HuH-7 (cell line): ENCODE results near the gene TRPM3.
"Not testable (repeated sequence)": the region's sequence is repeated elsewhere in the genome, so short reads cannot be mapped to it uniquely, and the experiment has no call there.

Experiments
- DNase-seq: peaks from one replicate; pipeline ENCODE4 v3.0.0; 2011; ENCODE audit warnings: low spot score

The TRPM3 gene

DNA sequence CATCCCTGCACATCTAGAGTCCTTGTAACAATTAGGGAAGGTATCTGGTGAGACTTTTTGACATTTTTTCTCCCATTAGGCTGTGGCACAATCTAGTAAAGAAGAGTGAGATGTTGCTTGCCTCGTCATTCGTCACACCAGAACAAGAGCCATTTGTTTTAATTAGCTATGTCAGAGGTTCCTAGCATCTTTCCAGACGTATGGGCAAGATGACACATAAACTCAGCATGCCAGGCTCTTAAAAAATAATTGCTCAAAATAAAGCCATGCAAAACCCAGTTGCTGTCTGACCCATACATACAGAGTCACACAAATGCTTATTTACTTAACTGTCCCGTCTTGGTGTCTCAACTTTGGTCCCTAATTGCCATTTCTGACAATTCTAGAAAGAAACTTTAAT, 125.9 kb downstream of the TRPM3 start:
- no peak for DNase-seq

GRCh38 chr9:70994582-70994981, 126.8 kb downstream of the TRPM3 start:
- DNase-seq: no peak

GRCh38 chr9:70988551-70988950, 132.9 kb downstream of the TRPM3 start:
- DNase-seq: no peak

- DNase-seq: no peak
Observed at GRCh38 chr9:70987986-70988385, 133.4 kb downstream of the TRPM3 start.

DNA sequence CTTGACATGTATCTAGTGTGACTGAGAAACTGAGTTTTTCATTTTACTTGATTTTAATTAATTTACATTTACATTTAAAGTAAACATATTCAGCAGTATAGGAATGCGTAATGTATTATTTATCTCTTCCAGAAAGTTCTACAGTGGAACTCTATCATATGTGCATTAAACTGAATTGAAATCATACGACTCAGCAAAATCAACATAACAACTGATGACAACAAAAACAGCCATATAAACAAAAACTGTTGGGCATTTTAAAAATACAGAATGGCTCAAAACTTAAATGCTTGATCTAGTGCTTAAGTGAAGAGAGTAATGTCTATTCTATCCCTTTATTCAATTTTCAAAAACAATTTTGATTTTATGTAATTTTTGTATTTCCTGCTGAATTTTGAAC, 134.4 kb downstream of the TRPM3 start:
- no peak for DNase-seq

DNA sequence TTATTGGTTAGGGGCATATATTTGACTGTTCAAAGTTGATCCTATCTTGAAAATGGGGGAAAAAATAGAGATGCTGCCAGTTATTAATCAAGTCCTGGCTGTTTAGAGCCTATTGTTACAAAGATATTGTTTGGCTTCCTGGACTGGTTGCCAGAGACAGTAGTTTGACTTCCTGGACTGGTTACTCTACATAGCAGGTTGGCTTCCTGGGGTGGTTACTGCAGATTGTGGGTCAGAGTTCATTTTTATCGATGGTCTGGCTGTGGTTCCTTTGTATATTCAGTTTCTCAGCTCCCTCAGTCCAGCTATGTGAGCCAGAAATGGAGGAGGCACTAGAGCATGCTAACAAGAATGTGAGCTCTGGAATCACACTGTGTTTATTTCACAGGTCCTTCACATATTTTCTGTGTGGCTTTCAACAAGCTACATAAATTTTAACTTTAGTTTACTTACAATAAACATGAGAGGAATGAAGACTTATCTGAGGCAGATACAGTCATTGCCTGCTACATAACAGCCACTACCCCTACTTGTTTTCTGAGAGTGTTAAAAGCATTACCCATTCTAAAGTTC, 137.6 kb downstream of the TRPM3 start:
- no peak for DNase-seq

GRCh38 chr9:70981312-70981711, 140.1 kb downstream of the TRPM3 start:
- no peak for DNase-seq

- no peak for DNase-seq
Observed at GRCh38 chr9:70979966-70980365, 141.5 kb downstream of the TRPM3 start.

DNA sequence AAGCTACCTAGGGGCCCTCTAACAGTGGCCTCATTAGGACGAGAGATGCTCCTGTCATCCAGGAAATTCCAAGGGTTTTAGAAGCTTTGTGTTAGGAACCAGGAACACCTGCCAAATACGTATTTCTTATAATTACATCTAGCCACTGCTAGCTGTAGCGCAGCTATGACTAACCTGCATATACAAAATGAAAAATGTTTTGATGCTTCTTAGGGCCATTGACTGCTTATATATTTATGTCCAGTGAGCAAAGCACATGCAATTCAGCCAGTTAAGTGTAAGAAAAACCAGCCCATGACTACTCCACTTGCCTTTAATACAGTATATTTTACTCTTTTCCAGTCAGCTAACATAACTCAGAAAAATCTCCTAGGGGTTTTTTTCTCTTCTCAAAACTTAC, 143.3 kb downstream of the TRPM3 start:
- no peak for DNase-seq

DNA sequence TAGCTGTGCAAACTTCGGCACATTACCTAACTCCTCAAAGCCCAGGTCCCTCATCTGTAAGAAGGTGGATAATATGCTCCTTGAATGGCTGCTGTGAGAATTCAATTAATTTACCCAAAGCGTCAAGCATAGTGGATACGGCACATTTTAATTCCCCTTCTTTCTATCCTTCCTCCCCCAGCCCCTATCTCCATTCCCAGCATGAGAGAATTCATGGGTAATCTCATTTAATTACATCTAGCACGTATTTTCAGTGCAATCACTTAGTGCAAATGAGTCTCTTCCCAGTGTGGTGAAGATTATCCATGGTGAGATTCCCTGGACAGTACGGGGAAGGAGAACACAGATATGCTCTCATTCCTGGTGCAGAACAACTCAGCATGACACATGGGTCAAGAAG, 145.6 kb downstream of the TRPM3 start:
- no peak for DNase-seq

GRCh38 chr9:70971723-70972122, 149.7 kb downstream of the TRPM3 start:
- DNase-seq: no peak

- DNase-seq: not testable (repeated sequence)
Observed at GRCh38 chr9:70966380-70966779, 155.0 kb downstream of the TRPM3 start.

DNA sequence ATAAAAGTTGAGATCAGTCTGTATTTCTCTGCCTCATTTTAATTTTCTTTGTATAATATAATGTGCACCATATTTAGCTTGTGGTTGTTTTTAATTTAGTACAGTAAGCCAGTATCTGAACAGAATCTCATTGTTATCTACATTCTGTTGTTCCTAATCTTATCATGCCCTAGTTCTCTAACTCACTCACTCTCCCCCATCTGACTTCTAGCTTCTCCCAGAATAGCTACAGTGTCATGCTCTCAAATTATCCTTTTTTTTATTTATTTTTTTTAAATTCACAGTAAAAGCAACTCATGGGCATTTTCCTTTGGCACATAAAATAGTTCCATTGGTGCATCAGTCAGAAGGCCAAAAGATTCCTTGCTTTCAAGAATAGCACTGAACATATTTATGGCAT, 156.6 kb downstream of the TRPM3 start:
- no peak for DNase-seq

GRCh38 chr9:70963554-70963953, 157.9 kb downstream of the TRPM3 start:
- no peak for DNase-seq

GRCh38 chr9:70962761-70963440, 158.5 kb downstream of the TRPM3 start:
- DNase-seq: no peak

- DNase-seq: no peak
Observed at GRCh38 chr9:70959366-70959765, 162.1 kb downstream of the TRPM3 start.

DNA sequence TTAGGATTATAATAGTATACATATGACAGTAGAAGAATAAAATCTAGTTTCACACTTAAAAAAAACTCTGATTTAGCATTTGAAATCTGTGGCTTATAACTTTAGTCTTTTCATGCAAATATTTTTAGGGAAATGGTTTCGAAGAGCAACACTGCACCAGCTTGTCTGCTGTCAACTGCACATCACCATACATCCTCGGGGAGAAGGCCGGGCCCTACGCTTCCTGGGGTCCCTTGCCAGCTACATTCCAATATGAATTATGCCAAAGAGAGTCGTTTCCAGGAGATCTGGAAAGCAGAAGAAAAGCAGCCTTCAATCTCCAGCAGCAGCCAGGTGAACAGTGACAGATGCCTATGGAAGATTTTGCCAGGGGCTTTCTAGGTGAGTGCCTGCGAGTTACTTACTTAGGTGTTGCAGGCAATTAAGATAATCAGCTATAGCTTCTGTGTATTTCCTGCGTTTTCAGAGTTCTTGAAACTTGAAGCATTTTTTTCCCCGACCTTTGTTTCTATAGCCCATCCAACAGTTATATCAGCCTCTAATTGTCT, 166.8 kb downstream of the TRPM3 start:
- no peak for DNase-seq

GRCh38 chr9:70954126-70954525, 167.3 kb downstream of the TRPM3 start:
- no peak for DNase-seq

DNA sequence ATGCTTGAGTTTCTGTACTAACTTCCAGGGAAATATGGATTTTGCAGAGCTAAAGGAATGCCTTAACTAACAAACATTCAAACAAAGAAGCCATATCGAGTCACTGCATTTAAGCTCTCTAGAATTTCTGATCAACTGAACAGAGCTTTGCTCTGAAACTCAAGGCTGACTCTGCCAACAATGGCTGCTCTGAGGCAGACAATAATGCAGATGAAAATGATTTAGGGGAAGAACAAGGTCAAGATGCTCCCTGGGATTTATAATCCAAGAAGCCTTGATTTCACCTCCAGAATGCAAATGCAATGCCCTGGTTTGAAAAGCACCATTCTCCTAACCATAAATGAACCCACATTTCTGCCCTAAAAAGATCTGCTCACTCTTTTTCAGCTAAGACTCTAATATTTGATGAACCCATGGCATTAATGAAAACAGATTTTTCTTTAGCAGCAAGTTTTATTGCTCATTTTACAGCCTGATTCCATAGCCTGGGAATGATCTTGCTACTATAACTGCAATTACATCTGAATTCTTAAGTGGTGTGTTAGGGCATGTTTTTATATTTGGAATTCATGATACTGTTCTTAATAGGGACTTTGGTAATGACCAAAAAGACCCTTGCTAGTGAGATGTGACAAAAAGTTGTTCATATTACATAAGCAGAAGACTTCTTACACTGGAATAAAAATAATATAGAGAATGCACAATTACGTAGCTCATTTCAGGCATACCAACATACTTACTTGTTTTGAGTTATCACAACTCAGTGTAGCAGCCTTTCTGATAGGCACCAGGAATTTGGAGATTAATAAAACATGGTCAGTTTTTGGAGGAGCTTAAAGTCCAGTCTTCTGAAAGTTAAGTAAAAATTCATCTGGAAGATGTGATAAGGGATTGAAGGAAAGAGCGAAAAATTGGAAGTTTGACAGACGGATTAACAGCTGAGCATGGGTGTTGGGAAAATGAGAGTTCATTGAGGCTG, 169.4 kb downstream of the TRPM3 start:
- no peak for DNase-seq

DNA sequence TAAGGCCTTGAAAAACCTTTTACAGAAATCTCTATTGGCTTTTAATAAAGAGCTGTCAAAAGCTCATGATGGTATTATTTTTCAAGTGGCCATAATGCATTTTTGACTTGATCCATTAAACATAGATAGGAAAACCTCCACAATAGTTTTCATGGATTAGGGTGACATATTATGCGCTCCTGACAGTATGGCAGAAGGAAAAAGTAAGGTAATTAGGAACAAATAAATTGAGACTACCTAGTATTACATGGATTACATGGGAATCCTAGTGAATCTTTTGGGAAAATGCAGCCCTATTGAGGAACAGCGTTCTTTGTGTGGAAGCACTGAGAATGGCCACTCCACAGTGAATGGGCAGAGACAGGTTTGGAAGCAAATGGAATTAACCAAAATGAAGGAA, 171.2 kb downstream of the TRPM3 start:
- DNase-seq: no peak

- no peak for DNase-seq
Observed at GRCh38 chr9:70949239-70949638, 172.2 kb downstream of the TRPM3 start.

GRCh38 chr9:70948744-70949143, 172.7 kb downstream of the TRPM3 start:
- no peak for DNase-seq

DNA sequence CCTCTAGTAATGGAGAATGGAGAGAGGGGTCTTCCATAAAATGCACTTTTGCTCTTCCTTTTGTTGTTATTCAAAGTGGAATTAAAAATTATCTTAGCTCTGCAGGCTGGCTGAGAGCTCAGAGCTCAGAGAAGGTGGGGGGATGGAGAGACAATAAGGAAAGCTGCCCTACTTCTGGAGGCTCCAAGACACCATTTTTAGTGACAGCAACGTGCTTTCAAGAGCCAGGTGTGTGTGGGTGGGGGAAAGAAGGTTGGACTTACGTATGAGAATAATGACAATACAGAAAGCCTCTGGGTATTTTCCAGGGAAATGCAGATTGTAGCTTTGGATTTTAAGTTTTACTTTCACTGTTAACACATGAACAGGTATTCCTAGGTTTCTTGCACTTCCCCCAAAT, 173.9 kb downstream of the TRPM3 start:
- DNase-seq: no peak
